ENCODE data around the gene UGT1A9.

Gene UGT1A9

DNA sequence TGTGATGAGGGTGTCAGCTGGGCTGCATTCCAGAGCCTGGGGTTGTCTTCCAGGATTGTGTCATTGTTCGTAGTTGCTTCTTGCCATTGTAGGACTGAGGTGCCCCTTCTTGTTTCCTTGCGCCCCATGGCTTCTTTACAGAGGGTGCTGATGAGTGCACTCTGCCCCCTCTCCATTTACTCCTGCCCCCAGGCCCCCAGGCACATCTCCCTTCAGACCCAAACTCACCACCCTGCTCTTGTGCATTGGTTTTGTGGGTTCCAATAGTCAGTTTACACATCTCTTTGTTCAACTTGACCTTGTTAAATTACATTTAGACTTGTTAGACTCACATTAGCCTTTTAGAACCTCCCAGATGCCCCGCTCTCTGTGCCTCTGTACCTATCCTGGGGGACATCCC lies 149.5 kb downstream of the UGT1A9 start:
- TF ChIP-seq POLR2A (IDR thresholded peaks at IDR 0.05; ENCODE audit: low read length) (no peak), GATA1 (IDR thresholded peaks at IDR 0.05; ENCODE audit: low read depth, low read length) (no peak)
- DNase-seq, result no peak

DNA sequence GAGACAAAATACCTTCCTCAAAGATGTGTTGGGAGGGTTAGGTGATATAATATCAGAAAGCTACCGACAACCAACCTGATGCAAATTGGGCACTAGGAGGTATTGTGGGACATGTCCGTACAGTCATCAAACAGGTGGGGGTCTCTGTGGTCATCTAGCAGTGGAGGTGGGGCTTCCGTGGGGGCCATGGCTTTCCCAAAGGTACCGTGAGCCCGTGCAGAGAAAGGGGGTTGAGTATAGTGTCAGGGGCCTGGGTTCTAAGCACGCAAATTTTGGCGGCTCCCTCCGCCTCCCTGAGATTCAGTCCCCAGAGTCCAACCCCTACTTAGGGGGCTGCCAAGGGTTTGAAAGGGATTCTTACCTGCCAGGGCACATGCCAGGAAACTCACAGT lies 150.0 kb downstream of the UGT1A9 start:
- no peak for TF ChIP-seq POLR2A (IDR thresholded peaks at IDR 0.05; ENCODE audit: low read length)
- no peak for DNase-seq

DNA sequence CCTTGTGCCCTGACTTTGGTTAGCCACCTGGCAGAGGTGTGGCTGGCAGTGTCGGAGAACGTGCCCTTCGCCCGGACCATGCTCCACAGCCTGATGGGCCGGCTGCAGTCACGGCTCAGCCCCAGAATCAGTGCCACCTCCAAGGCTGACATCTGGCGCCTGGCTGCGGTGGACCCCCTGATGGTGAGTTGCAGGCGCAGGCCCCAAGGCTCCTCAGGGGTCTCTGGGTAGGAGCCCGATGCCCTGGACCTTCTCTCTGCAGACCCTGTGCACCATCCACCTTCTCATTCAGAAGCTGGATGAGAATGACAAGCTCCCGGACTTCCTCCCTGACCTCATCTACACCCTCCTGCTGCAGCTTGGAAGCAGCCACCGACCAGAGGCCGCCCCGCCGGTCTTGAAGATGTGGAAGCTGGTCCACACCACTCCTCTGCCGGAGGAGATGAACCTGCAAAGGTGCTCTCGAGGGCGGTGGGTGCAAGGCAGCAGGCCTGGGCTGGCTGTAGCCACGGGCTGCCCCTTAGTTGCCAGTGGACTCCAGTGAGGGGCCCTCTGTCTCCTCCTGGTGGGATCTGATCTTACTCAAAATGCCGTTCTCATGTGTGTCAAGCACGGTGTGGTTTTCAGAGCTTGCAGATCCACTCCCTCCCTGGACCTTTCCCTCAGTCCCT lies 150.5 kb downstream of the UGT1A9 start:
- TF ChIP-seq GATA1 (IDR thresholded peaks at IDR 0.05; ENCODE audit: low read depth, low read length) (no peak), POLR2A (IDR thresholded peaks at IDR 0.05; ENCODE audit: low read length) (no peak)
- no peak for DNase-seq
